ENCODE measurements around the gene DMKN.

DMKN gene

GRCh38 chr19:35540356-35540927 is 27.0 kb upstream of the DMKN start:
- DNase-seq (ENCODE audit: low read depth), result no peak
- no peak for TF ChIP-seq CTCF (IDR thresholded peaks at IDR 0.05; ENCODE audit: low read depth, low read length, missing control alignments)
- no peak overlapping the region for H3K4me3 ChIP-seq (ENCODE audit: low read depth, low read length)

- DNase-seq (ENCODE audit: low read depth), result no peak
- TF ChIP-seq CTCF (IDR thresholded peaks at IDR 0.05; ENCODE audit: low read depth, low read length, missing control alignments), result no peak
- no peak overlapping the region for H3K4me3 ChIP-seq (ENCODE audit: low read depth, low read length)
These were observed 26.4 kb upstream of the DMKN start for GRCh38 chr19:35539850-35540249.

GRCh38 chr19:35539314-35539713 is 25.9 kb upstream of the DMKN start:
- DNase-seq (ENCODE audit: low read depth), result no peak
- no peak overlapping the region; the same call in 1 of the 2 replicates for H3K4me3 ChIP-seq (ENCODE audit: low read depth, low read length)
- TF ChIP-seq CTCF (IDR thresholded peaks at IDR 0.05; ENCODE audit: low read depth, low read length, missing control alignments), result no peak

GRCh38 chr19:35534803-35535480 is 21.5 kb upstream of the DMKN start:
- no peak for DNase-seq (ENCODE audit: low read depth)
- H3K4me3 ChIP-seq (ENCODE audit: low read depth, low read length), result no peak overlapping the region
- no peak for TF ChIP-seq CTCF (IDR thresholded peaks at IDR 0.05; ENCODE audit: low read depth, low read length, missing control alignments)

GRCh38 chr19:35533822-35534392 is 20.5 kb upstream of the DMKN start:
- TF ChIP-seq CTCF (IDR thresholded peaks at IDR 0.05; ENCODE audit: low read depth, low read length, missing control alignments), result no peak
- DNase-seq (ENCODE audit: low read depth), result no peak
- no peak overlapping the region for H3K4me3 ChIP-seq (ENCODE audit: low read depth, low read length)

- TF ChIP-seq CTCF (IDR thresholded peaks at IDR 0.05; ENCODE audit: low read depth, low read length, missing control alignments), result no peak
- DNase-seq (ENCODE audit: low read depth), result no peak
- no peak within 1 kb of the TSS for H3K4me3 ChIP-seq (ENCODE audit: low read depth, low read length)
These were observed 19.9 kb upstream of the DMKN start, which contains the start of gene GAPDHS for GRCh38 chr19:35533201-35533821. Gene GAPDHS (plus strand): TSS chr19:35533456. CDS start chr19:35533528, 72 bp downstream.

Measured in GM12864 (cell line).